Stimulated activated CD4-positive, alpha-beta T cell treated with anti-CD3 and anti-CD28 coated beads, Interleukin-15, amount 100 ng/mL, for 24 hours (primary cell): Measurements from ENCODE around the gene SNU13.
"Not testable (repeated sequence)": the region's sequence is repeated elsewhere in the genome, so short reads cannot be mapped to it uniquely, and the experiment has no call there.

Experiments used
- DNase-seq: peaks from one replicate; pipeline ENCODE4 v3.0.0-alpha.2; 2020

SNU13 gene

DNA sequence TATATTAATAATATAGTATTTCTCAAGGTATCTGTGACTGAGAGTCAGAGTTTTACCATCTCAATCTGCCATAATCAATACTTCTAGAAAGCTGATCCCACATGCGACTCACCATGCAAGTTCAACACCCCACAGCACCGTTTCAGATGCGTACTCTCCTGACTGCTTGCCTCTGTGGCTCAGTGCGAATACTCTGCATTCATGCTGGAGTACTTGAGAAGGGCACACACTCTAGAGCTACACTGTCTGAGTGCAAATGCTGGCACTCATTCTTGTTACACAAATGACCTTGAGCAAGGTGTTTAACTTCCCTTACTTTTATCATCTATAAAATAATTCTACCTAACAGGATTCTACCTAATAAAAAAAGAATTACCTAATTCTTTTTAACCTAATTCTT, 12.5 kb downstream of the SNU13 start:
- DNase-seq, result no peak

DNA sequence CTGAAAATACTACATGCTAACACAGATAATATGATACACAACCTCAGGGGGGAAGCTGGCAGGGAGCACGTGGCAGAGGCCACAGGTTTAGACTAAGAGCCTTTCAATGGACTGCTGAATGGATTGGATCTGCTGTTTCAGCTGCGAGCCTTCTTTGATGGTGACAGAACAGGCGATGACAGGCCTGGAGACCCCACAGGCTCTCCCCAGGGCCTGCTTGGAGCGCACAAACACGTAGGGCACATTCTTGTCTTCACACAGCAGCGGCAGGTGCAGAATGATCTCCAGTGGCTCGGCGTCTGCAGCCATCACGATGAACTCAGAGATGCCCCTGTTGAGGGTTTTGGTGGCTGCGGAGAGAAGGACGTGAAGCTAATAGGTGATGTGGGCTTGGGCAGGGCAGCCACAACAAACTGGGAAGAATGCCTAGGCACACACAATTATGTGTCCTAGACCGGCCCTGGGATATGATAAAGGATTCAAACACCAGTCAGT, 13.8 kb downstream of the SNU13 start:
- DNase-seq, result no peak

DNA sequence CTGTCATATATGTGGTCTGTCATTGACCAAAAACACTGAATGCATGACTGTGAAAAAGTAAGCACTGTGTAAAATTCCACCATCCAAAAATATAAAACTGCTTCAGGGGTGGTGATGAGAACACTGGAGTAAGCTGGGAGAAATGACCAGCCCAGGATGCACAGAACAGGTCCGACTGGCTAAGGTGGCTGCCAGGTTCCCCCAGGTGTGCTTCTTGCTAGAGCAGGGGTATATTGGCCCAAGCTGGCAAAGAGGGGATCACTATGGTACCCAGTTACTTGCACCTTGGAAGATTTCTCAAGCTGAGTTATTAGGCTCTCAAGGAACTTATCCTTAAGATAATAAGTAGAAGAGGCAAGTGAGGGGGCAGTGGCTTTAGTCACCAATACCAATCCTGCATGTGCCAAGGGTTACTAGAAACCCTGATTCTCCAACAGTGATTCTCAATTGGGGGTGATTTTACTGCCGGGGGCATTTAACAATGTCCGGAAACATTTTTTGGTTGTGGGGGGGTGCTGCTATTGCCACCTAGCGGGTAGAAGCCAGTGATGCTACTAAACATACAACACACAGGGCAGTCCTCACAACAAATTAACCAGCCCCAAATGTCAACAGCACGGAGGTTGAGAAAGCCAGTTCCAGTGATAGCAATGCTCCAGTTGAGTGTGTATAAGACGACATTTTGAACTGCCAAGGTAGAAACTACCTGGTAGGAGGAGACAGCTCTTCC, 15.7 kb downstream of the SNU13 start:
- DNase-seq, result no peak

DNA sequence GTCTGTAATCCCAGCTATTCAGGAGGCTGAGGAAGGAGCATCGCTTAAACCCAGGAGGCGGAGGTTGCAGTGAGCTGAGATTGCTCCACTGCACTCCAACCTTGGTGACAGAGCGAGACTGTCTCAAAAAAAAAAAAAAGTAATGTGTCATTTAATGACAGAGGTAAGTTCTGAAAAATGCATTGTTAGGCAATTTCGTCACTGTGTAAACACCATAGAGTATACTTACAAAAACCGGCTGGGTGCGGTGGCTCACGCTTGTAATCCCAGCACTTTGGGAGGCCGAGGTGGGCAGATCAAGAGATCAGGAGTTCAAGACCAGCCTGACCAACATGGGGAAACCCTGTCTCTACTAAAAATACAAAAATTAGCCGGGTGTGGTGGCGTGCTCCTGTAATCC, 16.6 kb downstream of the SNU13 start:
- DNase-seq, result not testable (repeated sequence)

DNA sequence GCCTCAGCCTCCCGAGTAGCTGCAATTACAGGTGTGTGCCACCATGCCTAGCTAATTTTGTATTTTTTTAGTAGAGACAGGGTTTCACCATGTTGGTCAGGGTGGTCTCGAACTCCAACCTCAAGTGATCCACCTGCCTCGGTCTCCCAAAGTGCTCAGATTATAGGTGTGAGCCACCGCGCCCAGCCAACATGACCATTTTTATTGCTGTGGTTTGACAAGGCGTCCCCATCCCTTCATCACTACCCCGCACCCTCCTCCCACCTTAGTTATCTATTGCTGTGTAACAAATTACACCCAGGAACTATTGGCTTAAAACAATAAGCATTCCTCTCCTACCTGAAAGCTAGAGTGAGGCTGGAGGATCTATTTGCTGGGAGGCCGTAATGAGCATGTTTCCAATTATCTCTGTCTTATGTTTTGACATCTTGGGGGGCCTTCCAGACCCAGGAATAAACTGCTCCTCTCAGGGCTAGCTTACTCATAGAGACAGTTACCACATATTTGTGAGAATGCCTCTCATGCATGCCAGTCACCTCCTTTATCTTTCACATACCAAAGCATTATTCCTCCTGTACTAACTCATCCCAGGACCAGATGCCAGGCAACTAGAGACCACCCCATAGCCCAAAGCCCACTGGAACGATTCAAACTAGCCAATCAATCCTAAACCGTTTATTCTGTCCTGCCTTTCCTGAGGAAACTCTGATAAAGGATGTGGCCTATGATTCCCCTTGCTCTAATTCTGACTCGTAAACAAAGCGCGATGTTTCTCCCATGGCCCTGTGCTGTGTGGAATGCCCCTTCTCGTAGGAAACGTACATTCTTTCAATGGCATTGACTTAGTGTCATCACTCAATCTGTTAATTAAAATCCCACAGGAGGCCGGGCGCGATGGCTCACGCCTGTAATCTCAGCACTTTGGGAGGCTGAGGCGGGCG, 19.4 kb downstream of the SNU13 start:
- DNase-seq, result no peak

DNA sequence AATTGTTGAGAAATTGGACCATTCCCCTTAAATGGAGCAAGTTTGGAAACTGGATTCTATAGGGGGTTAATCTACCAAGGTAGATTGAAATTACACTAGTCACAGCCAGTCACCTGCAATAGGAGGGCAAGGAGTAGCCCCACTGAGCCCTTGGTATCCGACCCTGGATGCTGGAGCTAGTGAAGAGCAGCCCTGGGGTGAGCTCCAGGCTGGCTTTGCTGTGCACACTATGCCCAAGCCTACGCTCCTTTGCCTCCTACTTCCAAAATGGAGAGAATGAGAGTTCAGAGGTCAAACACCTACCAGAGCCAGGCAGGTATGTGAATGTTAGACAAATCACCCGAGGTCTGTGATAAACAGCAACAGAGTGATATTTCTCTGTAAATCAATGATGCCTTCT, 23.7 kb downstream of the SNU13 start:
- DNase-seq, result no peak

DNA sequence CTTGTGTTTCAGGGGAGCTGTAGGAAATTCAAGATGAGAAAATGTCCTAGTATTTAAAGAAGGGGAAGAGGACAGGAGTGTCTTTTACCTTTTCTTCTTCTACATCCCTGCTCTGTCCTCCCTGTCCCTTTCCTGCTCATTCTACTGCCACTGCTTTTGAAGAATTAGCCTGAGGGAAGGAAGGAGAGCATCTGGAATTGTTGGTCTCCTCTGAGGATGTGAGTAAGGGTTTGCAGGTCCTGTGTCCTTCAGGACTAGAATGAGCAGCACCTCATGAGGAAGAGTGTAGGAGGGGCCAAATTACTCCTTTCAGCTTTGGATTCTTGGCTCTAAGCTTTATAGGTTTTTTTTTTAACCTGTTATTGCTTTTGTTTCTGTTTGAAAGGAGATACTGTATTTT, 24.2 kb downstream of the SNU13 start:
- no peak for DNase-seq

DNA sequence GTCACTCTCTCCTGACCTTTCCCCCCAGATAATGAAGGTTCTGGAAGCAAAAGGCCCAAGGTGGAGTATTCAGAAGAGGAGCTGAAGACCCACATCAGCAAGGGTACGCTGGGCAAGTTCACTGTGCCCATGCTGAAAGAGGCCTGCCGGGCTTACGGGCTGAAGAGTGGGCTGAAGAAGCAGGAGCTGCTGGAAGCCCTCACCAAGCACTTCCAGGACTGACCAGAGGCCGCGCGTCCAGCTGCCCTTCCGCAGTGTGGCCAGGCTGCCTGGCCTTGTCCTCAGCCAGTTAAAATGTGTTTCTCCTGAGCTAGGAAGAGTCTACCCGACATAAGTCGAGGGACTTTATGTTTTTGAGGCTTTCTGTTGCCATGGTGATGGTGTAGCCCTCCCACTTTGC, 25.1 kb downstream of the SNU13 start:
- DNase-seq, result not testable (repeated sequence)

DNA sequence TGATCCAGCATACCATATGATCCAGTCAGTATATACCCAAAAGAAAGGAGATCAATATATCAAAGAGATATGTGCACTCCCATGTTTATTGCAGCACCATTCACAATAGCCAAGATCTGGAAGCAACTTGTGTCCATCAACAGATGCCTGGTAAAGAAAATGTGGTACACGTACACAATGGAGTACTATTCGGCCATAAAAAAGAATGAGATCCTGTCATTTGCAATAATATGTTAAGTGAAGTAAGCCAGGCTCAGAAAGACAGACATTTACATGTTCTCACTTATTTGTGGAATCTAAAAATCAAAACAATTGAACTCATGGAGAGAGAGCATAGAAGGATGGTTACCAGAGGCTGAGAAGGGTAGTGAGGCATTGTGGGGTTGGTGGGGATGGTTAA, 27.0 kb downstream of the SNU13 start:
- no peak for DNase-seq

DNA sequence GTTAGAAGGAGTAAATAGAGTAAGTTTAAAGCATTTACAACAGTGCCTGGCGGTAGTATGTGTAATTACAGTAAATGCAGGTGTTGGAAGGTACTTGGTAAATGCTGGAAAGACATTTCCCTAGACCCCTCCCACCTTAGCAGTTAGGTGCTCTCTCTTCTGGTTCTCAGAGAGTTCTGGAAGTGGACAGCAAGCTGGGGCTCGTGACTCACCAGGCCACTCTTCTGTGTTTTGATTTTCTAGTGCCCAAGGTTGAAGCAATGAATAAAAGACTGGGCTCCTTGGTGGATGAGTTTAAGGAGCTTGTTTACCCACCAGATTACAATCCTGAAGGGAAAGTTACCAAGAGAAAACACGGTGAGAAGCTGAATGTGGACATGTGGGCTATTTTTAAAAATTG, 27.6 kb downstream of the SNU13 start:
- no peak for DNase-seq

DNA sequence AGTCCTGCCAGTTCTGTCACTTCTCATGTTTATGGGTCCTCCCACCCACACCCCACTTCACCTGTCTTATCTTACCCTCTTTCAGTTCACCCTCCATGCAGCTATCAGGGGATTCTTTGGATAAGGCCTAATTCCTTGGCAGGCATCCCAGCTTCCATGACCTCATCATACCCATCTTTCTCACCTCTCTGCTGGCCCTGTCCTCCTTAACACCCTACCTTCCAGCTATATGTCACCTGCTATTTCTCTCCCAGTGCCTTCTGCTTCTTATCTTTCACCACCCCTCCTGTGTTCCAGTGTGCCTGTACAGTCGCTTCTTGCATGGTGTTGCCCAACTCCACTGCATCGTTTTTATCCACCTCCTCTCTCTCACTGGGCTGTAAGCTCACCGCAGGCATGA, 28.3 kb downstream of the SNU13 start:
- no peak for DNase-seq

DNA sequence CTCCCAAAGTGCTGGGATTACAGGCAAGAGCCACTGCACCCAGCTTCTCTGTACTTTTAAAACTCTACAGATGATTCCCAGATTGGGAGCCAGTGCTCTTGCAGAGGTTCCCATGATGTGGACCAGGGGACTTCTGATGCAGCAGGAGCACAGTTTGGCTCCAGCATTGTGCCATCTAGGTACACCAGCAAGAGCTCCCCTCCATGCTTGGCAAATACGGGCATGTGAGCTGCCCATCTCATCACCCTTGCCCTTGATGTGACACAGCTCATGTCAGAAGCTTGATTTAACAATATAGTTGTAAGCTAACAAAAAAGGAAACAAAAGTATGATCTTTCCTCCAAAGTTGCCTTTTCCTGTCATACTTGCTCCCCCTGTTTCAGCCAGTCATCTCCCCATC, 28.7 kb downstream of the SNU13 start:
- no peak for DNase-seq

DNA sequence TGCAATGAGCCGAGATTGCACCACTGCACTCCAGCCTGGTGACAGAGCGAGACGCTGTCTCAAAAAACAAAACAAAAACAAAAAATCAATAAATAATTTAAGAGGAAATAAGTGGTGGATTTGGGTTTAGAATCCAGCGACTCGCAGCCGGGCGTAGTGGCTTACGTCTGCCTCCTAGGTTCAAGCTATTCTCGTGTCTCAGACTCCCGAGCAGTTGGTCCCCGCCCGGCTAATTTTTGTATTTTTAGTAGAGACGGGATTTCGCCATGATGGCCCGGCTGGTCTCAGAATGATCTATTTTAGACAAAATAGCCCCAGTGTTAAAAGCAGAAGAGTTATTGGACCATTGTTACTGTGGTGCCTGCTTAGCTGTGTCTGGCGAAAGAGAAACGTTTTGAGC, 29.8 kb downstream of the SNU13 start:
- DNase-seq, result no peak

DNA sequence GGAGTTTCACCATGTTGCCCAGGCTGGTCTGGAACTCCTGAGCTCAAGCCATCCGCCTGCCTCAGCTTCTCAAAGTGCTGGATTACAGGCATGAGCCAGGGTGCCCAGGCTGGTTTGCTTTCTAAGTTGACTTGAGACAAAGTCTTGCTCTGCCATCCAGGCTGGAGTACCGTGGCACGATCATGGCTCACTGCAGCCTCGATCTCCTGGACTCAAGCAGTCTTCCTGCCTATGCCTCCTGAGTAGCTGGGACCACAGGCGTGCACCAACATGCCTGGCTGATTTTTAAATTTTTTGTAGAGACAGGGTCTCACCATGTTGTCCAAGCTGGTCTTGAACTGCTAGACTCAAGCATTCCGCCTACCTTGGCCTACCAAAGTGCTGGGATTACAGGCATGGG, 31.0 kb downstream of the SNU13 start:
- no peak for DNase-seq

DNA sequence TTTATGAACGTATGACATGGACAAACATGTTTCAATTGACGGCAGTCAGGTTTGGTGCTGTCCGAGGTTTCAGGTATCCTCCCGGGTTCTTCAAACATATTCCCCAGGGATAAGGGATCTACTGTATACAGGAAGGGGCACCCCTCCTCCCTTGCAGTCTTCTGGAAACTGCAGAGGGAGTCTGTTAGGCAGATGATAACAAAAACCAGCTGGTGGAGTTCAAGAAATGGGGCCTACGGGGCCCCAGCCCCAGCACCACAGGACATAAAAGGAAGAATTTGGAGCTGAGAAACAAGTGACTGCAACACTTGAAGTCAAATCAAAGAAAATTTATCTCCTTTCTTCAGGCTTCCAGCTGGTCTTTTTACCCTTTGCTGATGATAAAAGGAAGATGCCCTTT, 32.1 kb downstream of the SNU13 start:
- DNase-seq, result no peak

DNA sequence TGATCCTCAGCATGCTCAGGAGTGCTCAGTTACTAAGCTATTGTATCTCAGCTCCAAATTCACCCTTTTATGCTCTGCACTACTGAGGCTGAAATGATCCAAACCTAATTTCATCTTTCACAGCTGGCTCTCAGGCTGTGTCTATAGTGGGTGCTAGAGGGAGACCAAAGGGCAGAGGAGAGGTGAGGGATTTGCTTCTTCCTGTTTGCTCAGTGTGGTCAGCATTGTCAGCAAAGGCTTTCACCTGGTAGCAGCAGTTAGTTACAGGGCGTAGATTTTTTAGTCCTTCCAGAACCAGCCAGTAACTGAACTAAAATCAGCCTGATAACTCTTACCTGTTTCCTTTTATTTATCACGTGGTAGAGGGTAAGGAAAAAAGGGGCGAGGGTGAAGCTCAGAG, 34.3 kb downstream of the SNU13 start:
- no peak for DNase-seq

DNA sequence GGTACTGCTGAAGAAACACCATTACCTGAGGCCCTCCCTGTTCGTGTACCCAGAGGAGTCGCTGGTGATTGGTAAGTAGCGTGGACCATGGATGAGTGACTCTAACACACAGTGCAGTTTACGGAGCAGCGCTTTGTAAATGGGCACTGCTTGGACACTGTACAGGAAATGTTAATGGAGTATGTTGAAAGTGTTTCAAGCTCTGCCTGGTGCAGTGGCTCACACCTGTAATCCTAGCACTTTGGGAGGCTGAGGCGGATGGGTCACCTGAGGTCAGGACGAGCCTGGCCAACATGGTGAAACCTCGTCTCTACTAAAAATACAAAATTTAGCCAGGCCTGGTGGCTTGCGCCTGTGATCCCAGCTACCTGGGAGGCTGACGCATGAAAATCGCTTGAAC, 37.8 kb downstream of the SNU13 start:
- DNase-seq, result no peak

DNA sequence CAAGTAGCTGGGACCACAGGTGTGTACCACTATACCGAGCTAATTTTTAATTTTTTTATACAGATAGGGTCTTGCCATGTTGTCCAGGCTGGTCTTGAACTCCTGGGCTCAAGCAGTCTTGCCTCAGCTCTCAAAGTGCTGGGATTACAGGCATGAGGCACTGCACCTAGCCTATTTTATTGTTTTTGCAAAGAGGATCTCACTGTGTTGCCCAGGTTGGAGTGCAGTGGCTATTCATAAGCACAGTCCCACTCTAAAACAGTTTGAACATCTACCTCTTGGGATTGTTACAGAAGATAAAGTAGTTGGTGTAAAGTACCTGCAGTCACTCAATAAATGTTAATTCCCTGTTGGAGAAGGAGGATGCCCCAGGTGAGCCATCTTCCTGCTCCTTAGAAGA, 38.4 kb downstream of the SNU13 start:
- DNase-seq, result no peak

DNA sequence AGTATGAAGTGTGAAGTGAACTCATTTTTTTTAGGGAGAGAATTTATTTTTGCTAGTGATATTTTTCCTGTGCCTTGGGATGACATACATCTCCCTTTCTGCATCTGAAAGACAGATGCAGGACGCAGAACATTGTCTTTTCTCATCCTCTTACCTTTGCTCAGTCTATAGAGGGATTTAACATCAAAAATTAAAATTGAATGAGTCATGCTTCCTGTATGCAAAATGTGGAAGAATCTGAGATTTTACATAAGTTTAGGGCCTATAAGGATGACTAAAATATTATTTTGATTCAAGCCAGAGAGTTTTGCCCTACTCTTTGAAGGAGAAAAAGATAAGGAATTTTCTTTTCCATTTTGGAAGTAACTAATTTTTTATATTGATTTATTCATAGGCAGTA, 40.2 kb downstream of the SNU13 start:
- no peak for DNase-seq

DNA sequence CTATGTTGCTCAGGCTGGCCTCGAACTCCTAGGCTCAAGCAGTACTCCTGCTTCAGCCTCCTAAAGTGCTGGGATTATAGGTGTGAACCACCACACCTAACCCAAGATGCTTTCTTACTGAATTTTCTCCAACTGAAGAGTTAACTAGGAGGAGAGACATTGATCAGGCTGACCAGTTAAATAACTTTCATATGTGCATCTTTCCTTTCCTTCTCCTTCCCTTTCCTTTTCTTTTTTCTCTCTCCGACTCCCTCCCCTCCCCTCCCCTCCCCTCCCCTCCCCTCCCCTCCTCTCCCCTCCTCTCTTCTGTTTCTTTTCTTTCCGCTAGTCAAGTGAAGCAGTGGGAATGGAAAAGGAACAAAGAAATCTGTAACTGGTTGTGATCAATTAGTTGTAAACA, 40.9 kb downstream of the SNU13 start:
- no peak for DNase-seq

DNA sequence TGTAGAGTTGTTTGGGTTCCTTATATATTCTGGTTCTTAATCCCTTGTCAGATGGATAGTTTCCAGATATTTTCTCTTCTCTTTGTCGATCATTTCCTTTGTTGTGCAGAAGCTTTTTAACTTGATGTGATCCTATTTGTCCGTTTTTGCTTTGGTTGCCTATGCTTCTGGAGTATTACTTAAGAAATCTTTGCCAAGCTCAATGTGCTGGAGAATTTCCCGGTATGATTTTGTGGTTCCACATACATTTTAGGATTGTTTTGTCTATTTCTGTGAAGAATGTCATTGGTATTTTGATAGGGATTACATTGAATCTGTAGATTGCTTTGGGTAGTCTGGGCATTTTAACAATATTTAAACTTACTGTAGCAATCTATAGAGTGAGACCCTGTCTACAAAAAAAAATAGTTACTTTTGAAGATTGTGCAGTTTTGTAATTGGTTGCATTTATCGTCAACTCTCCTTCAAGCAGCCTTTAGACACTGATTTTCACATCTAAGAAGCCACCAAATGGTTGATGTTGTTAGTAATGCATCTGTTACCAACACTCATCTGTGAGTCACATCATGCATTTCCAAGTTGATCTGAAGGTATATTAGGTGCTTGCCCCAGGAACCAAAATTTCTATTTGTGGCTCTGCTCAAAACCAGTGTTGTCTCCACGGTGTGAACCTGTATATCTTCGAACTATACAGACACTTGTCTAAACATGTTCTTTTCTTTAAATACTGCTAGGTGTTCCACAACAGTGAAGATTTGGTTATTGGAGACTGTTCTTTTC, 46.1 kb downstream of the SNU13 start:
- DNase-seq, result no peak

DNA sequence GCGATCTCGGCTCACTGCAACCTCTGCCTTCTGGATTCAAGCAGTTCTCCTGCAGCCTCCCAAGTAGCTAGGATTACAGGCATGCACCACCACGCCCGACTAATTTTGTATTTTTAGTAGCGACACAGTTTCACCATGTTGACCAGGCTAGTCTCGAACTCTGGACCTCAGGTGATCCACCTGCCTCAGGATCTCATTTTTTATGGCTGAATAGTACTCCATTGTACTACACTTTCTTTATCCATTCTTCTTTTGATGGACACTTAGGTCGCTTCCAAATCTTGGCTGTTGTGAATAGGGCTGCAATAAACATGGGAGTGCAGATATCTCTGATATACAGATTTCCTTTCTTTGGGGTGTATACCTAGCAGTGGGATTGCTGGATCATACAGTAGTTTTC, 46.8 kb downstream of the SNU13 start:
- DNase-seq, result no peak

DNA sequence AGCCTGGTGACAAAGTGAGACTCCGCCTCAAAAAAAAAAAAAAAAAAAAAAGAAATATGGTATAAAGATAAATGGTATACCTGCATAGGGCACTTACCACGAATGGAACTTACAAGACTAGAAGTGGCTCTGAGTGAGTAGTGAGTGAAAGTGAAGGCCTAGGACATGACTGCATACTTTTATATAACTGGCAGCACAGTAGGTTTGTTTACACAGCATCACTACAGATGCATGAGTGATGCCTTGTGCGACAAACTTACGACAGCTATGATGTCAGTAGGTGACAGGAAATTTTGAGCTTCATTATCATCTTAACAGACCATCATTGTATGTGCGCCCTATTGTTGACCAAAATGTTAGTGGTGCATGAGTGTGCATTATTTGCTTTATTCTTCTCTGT, 49.9 kb downstream of the SNU13 start:
- DNase-seq, result no peak
